Measurements from ENCODE around the gene TAF4B. TPM values are rescaled to one million over a fixed set of nuclear protein-coding genes. Genes with fewer than 3 reads are reported as not detected.

The TAF4B gene
- total RNA-seq, 4 donors from 2014 or later: 3.7 to 11.9 (median 7.1) TPM

- 83 to 94% methylated on average over 5 to 8 of the region's 8 CpGs for WGBS, 2 donors (ENCODE audit: low coverage in 1 of 2)
- Histone ChIP-seq H3K27me3 (no peaks in the 10 kb centered on the region), H3K9me3 (no peaks in the 10 kb centered on the region), H3K4me1 (no peaks in the 10 kb centered on the region), H3K27ac (no peak overlapping the region), H3K36me3 (no peaks in the 10 kb centered on the region), H3K4me3 (no peak overlapping the region)
- in situ Hi-C loops (cut with MboI; ENCODE audit: low pct_ligation_motif_present in 1 of 4, low pct_unique_long_range_greater_than_20kb in 1 of 4, low sequenced_read_pairs in 3 of 4): no loop called here
- intact Hi-C loops (cut with DNase I; ENCODE audit: low total_unique reads): no loop called here
- no peak for DNase-seq
- TF ChIP-seq POLR2AphosphoS5 (IDR thresholded peaks at IDR 0.05) (no peak), EP300 (IDR thresholded peaks at IDR 0.05; ENCODE audit: low read depth) (no peak), POLR2A (IDR thresholded peaks at IDR 0.05) (no peak)
- TF ChIP-seq, protein P1, sequence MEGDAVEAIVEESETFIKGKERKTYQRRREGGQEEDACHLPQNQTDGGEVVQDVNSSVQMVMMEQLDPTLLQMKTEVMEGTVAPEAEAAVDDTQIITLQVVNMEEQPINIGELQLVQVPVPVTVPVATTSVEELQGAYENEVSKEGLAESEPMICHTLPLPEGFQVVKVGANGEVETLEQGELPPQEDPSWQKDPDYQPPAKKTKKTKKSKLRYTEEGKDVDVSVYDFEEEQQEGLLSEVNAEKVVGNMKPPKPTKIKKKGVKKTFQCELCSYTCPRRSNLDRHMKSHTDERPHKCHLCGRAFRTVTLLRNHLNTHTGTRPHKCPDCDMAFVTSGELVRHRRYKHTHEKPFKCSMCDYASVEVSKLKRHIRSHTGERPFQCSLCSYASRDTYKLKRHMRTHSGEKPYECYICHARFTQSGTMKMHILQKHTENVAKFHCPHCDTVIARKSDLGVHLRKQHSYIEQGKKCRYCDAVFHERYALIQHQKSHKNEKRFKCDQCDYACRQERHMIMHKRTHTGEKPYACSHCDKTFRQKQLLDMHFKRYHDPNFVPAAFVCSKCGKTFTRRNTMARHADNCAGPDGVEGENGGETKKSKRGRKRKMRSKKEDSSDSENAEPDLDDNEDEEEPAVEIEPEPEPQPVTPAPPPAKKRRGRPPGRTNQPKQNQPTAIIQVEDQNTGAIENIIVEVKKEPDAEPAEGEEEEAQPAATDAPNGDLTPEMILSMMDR (IDR thresholded peaks at IDR 0.05): no peak
Measured at GRCh38 chr18:26416652-26417150, 190.5 kb downstream of the TAF4B start.

- DNase-seq: no peak
- in situ Hi-C loops (cut with MboI; ENCODE audit: low pct_ligation_motif_present in 1 of 4, low pct_unique_long_range_greater_than_20kb in 1 of 4, low sequenced_read_pairs in 3 of 4): no loop called here
Measured at GRCh38 chr18:26417190-26417589, 190.9 kb downstream of the TAF4B start.

DNA sequence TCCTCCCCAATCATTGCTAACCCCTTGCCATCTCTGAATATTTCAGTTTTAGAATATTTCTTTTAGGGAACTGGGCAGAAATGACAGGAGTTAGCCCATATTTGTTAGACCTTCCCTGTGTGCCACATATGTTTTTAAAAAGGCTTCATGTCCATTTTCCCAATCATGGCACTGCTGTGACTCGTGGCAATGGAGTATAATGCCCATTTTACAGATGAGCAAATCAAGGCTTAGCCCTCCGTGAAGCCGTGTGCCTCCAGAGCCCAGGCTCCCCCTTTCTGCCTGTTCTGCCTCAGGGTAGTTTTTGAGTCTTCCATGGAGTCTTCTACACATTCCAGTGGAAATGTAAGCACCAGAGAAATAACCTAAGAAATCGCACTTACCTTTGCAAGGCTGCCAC is 192.0 kb downstream of the TAF4B start:
- 88 to 100% methylated on average over 1 to 4 of the region's 4 CpGs for WGBS, 2 donors (ENCODE audit: low coverage in 1 of 2)

More at GRCh38 chr18:26417190-26417589, 190.9 kb downstream of the TAF4B start:
- intact Hi-C loops (cut with DNase I; ENCODE audit: low total_unique reads): no loop called here
- Histone ChIP-seq H3K4me3 (no peak overlapping the region), H3K36me3 (no peaks in the 10 kb centered on the region), H3K27ac (no peak overlapping the region), H3K27me3 (no peaks in the 10 kb centered on the region), H3K9me3 (no peaks in the 10 kb centered on the region), H3K4me1 (no peaks in the 10 kb centered on the region)
- no peak for TF ChIP-seq POLR2A (IDR thresholded peaks at IDR 0.05)
- no peak for TF ChIP-seq EP300 (IDR thresholded peaks at IDR 0.05; ENCODE audit: low read depth)
- TF ChIP-seq POLR2AphosphoS5 (IDR thresholded peaks at IDR 0.05): no peak
- TF ChIP-seq, protein P1 (IDR thresholded peaks at IDR 0.05): no peak
- 97 to 99% methylated on average over 5 to 12 of the region's 12 CpGs for WGBS, 2 donors (ENCODE audit: low coverage in 1 of 2)

DNA sequence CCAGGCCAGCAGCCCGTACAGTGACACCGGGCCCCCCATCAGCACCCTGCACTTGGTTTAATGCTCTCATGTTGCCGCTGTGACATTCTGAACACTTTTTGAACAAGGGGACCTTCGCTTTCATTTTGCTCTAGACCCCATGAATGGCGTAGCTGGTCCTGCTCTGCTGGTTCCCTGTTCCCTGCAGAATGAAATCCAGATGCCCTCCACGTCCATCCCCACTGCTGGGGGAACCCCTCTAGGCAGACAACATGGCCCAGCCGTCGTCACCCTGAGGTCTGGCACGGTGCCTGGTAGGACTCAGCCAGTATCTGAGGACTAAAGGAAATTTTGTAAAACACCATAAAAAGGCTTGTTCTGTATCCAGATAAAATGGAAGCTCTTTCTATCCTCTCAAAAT is 193.5 kb downstream of the TAF4B start:
- H3K36me3 ChIP-seq: no peaks in the 10 kb centered on the region
- H3K4me3 ChIP-seq: no peak overlapping the region
- 74 to 85% methylated on average over 5 to 9 of the region's 9 CpGs for WGBS, 2 donors (ENCODE audit: low coverage in 1 of 2)
- no peak overlapping the region for H3K27ac ChIP-seq
- H3K9me3 ChIP-seq: no peaks in the 10 kb centered on the region
- no peak for DNase-seq
- TF ChIP-seq EP300 (IDR thresholded peaks at IDR 0.05; ENCODE audit: low read depth): no peak
- no peak for TF ChIP-seq POLR2A (IDR thresholded peaks at IDR 0.05)
- TF ChIP-seq, protein P1 (IDR thresholded peaks at IDR 0.05): no peak
- no peak for TF ChIP-seq POLR2AphosphoS5 (IDR thresholded peaks at IDR 0.05)
- in situ Hi-C loops (cut with MboI; ENCODE audit: low pct_ligation_motif_present in 1 of 4, low pct_unique_long_range_greater_than_20kb in 1 of 4, low sequenced_read_pairs in 3 of 4) (no loop called here), intact Hi-C loops (cut with DNase I; ENCODE audit: low total_unique reads) (no loop called here)
- no peaks in the 10 kb centered on the region for H3K4me1 ChIP-seq
- no peaks in the 10 kb centered on the region for H3K27me3 ChIP-seq

More for the DNA sequence above, 192.0 kb downstream of the TAF4B start:
- Histone ChIP-seq H3K4me1 (no peaks in the 10 kb centered on the region), H3K4me3 (no peak overlapping the region), H3K36me3 (no peaks in the 10 kb centered on the region), H3K27me3 (no peaks in the 10 kb centered on the region), H3K9me3 (no peaks in the 10 kb centered on the region), H3K27ac (no peak overlapping the region)
- intact Hi-C loops (cut with DNase I; ENCODE audit: low total_unique reads) (no loop called here), in situ Hi-C loops (cut with MboI; ENCODE audit: low pct_ligation_motif_present in 1 of 4, low pct_unique_long_range_greater_than_20kb in 1 of 4, low sequenced_read_pairs in 3 of 4) (no loop called here)
- DNase-seq: no peak
- no peak for TF ChIP-seq POLR2A (IDR thresholded peaks at IDR 0.05)

DNA sequence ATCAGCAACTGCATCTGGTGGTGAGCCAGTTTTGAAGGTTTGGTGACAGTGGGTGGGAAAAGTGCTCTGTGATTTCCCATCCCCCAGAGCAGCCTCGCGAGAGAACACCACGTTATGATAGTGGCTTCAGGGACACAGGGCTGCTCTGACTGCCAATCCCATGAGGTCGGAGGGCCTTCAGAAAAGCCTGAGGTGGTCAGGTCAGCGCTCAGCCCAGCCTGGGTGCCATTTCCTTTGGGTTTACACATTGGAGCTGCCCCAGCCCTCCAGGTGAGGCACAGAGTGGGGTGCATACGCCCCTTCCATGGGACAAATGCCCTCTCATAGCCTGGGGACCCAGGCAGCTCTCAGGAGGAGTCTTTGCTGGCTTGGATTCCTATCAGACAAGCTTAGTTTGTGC is 195.3 kb downstream of the TAF4B start:
- Histone ChIP-seq H3K27me3 (no peaks in the 10 kb centered on the region), H3K9me3 (no peaks in the 10 kb centered on the region), H3K36me3 (no peaks in the 10 kb centered on the region), H3K27ac (no peak overlapping the region), H3K4me1 (no peaks in the 10 kb centered on the region), H3K4me3 (no peak overlapping the region)
- in situ Hi-C loops (cut with MboI; ENCODE audit: low pct_ligation_motif_present in 1 of 4, low pct_unique_long_range_greater_than_20kb in 1 of 4, low sequenced_read_pairs in 3 of 4) (no loop called here), intact Hi-C loops (cut with DNase I; ENCODE audit: low total_unique reads) (no loop called here)
- WGBS, 2 donors (ENCODE audit: low coverage in 1 of 2): 87 to 93% methylated on average over 3 to 5 of the region's 6 CpGs
- no peak for DNase-seq
- TF ChIP-seq POLR2AphosphoS5 (IDR thresholded peaks at IDR 0.05) (no peak), EP300 (IDR thresholded peaks at IDR 0.05; ENCODE audit: low read depth) (no peak)

All from transverse colon (tissue), 4 donors.